Retinal pigment epithelial cell (primary cell): ENCODE measurements around the gene GCGR.

Experiments
- DNase-seq: peaks from one replicate; pipeline ENCODE4 v3.0.0-alpha.2; 2010; ENCODE audit warnings: low read depth
- H3K4me3 ChIP-seq: 2 replicates; pipeline ENCODE4 v1.5.1; 2011; ENCODE audit warnings: mild to moderate bottlenecking, low read length, control low read depth, moderate library complexity
- CTCF ChIP-seq: conservative IDR thresholded peaks from 2 replicates; pipeline ENCODE4 v1.5.1; 2011; ENCODE audit warnings: low read depth, low read length, control low read depth, inconsistent platforms

GCGR gene

GRCh38 chr17:81802856-81803643, 900 bp upstream of the GCGR start:
- DNase-seq = no peak
- TF ChIP-seq CTCF = no peak
- no peak overlapping the region for H3K4me3 ChIP-seq

GRCh38 chr17:81804559-81805399, 829 bp downstream of the GCGR start:
- no peak for DNase-seq
- H3K4me3 ChIP-seq = no peak overlapping the region
- TF ChIP-seq CTCF = no peak

GRCh38 chr17:81805707-81806460, 1.9 kb downstream of the GCGR start:
- H3K4me3 ChIP-seq = no peak overlapping the region
- no peak for TF ChIP-seq CTCF

DNA sequence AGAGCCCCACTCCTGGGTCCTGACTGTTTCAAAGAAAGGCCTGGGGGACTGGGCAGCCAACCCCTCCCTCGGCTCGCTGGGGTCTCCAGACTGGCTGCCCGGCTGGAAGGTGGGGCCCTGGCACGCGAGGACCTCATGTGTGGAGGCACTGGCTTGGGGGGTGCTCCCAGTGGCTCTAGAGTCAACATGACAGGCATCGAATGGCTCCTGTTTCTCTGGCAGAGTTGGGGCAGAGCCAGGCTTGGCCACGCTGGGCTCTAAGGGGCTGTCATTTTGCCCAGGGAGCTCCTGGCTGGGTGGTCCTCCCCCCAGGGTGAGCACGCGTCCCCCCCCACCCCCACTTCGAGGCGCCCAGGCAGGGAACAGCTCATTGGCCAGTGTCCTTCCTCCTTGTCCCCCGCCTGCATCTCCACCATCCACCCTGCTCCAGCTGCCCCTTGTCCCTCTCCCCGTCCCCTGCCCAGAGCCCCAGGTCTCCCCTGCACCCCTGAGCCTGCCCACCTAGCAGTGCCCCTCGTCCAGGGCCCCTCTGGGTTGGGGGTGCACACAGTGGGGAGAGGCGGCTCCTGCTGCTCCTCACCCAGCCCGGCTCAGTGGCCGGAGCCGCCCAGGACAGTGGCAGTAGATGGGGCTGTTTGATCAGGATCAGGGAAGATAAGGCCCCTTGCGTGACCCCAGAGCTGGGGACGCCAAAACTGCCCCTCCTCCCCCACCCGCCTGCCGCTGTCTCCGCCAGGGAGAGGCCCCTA, 2.7 kb downstream of the GCGR start:
- no peak for DNase-seq
- no peak for TF ChIP-seq CTCF
- no peak overlapping the region for H3K4me3 ChIP-seq

More at GRCh38 chr17:81805707-81806460, 1.9 kb downstream of the GCGR start:
- no peak for DNase-seq

DNA sequence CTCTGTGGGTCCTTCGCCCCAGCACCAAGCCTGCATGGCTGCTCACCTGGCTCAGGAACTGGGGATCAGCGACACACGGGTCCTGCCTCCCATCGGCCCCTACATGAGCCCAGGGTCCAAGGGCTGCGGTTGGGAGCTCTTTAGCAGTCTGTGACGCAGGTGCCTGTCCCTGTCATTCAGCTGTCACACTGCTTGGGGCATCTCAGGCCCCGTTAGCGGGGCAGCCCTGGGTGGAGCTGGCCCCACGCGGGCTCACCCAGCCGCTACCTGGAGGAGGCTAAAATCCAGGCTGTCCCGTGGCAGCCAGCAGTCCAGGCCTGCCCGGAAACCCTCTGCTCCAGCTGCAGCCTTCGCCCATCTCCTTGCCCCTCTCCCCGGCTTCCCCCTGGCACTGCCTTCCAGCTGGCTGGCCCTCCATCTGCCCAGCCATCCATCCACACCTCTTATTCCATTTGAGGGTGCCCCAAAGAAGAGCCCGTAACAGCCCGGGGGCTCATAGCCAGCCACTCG, 3.3 kb downstream of the GCGR start:
- DNase-seq = no peak
- no peak for TF ChIP-seq CTCF
- no peak overlapping the region for H3K4me3 ChIP-seq

- TF ChIP-seq CTCF = no peak
- DNase-seq = no peak
- no peak overlapping the region for H3K4me3 ChIP-seq
These were observed 3.9 kb downstream of the GCGR start for GRCh38 chr17:81807839-81808238.
